ENCODE measurements around the gene RERE.

- no peak for TF ChIP-seq CTCF (IDR thresholded peaks at IDR 0.05)
- no peak for TF ChIP-seq REST (IDR thresholded peaks at IDR 0.05; ENCODE audit: insufficient read depth in 1 of 2, low read depth in 2 of 2, low read length in 1 of 2)
- TF ChIP-seq SIN3A (IDR thresholded peaks at IDR 0.05; ENCODE audit: borderline replicate concordance, insufficient read depth, low read depth, low read length), result no peak
- no peak for TF ChIP-seq POLR2AphosphoS5 (IDR thresholded peaks at IDR 0.05; ENCODE audit: low read depth, low read length)
These were observed 140.6 kb downstream of the RERE start for GRCh38 chr1:8676813-8677212.

Measured in Panc1 (cell line).